ENCODE results near the gene TMEM184A.

DNA sequence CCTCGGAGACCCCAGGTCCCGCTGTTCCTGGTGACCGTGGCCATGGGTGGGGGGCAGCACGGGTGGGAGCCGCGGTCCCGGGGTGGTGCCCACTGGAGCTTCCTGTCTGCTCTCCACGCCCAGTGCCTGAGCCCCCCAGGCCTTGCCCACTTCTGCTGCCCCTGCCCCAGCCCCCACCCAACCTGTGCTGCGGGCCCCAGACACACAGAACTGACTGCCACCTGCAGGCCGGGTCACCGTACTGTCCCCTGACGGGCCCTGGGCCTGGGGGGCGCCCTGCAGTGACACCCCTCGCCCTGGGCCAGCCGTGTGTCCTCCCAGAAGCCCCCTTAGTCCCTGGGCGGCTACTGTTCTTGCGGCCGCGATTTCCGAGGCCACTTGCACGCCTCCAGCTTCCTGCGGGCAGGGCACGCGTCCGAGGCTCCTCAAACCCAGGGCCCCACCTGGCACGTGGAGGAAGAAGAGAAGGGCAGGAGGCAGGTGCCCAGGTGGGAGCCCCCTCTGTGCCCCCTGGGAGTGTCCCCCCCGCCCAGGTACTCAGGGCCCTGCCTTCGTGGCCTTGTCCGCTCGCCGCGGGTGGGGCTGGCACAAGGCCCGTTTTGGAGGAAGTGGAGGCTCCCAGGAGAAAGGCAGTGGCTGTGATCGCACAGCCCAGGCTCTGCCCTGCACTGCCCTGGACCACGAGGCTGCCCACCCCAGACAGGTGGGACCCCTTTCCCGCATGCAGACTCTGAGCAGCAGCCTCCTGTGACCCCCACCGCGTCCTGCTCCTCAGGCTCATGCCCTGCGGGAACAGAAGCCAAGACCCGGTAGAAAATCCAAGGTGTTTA, 10.4 kb downstream of the TMEM184A start:
- TF ChIP-seq ZNF114 (CRISPR knock-in tag; IDR thresholded peaks at IDR 0.05), result no peak
- TF ChIP-seq, protein P1, sequence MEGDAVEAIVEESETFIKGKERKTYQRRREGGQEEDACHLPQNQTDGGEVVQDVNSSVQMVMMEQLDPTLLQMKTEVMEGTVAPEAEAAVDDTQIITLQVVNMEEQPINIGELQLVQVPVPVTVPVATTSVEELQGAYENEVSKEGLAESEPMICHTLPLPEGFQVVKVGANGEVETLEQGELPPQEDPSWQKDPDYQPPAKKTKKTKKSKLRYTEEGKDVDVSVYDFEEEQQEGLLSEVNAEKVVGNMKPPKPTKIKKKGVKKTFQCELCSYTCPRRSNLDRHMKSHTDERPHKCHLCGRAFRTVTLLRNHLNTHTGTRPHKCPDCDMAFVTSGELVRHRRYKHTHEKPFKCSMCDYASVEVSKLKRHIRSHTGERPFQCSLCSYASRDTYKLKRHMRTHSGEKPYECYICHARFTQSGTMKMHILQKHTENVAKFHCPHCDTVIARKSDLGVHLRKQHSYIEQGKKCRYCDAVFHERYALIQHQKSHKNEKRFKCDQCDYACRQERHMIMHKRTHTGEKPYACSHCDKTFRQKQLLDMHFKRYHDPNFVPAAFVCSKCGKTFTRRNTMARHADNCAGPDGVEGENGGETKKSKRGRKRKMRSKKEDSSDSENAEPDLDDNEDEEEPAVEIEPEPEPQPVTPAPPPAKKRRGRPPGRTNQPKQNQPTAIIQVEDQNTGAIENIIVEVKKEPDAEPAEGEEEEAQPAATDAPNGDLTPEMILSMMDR (conservative IDR thresholded peaks at IDR 0.05; ENCODE audit: low read depth in 2 of 2), result peak in 1 of 2 experiments; percentile 36; a peak in 2 of 4 replicates
